Colonic mucosa (tissue), 4 donors: ENCODE results near the gene CFAP221. TPM values are rescaled to one million over a fixed set of nuclear protein-coding genes. Genes with fewer than 3 reads are reported as not detected.

Experiments used
- DNase-seq: peaks from one replicate; pipeline ENCODE4 v3.0.0-alpha.2; 2020
- H3K27ac ChIP-seq: fragments of 200-600 bp; one replicate; pipeline ENCODE4 v1.8.0; 2021
- H3K27me3 ChIP-seq: fragments of 200-600 bp; one replicate; pipeline ENCODE4 v1.8.0; 2021
- H3K36me3 ChIP-seq: fragments of 200-600 bp; one replicate; pipeline ENCODE4 v1.8.0; 2021
- H3K4me1 ChIP-seq: fragments of 200-600 bp; one replicate; pipeline ENCODE4 v1.8.0; 2021; ENCODE audit warnings: mild to moderate bottlenecking
- H3K4me3 ChIP-seq: fragments of 200-600 bp; one replicate; pipeline ENCODE4 v1.8.0; 2021
- H3K9ac ChIP-seq, 2 donors: one replicate each; pipeline ENCODE4 v1.7.0; 2013; ENCODE audit warnings: control low read depth in 2 of 2, low read depth in 2 of 2, low read length in 2 of 2
- H3K9me3 ChIP-seq: fragments of 200-600 bp; one replicate; pipeline ENCODE4 v1.8.0; 2021
- intact Hi-C: fragments of 100-400 bp; cut with DNase I; formaldehyde crosslinking; loops from one replicate; pipeline ENCODE4 v1.14.1; 2022
- total RNA-seq, 2 donors: library from RNA; stranded (reverse); fragmentation: NEBNext Ultra II Directional in 1 of 2; extraction: Animal tissue kit (Norgen Biotek cat#: 25700) in 1 of 2; gene quantifications; one replicate each; pipeline ENCODE4 v1.2.1, GENCODE V29; 2021
- TF ChIP-seq, protein P1 (sequence below): fragments of 200-600 bp; IDR thresholded peaks from one replicate; pipeline ENCODE4 v1.8.0; 2022; ENCODE audit warnings: antibody characterized with exemption, mild to moderate bottlenecking
- donor health status: healthy.
- donor health status: DM: no; HTN: no; CAD: no.
- donor health status: DM: no; HTN: no; CAD: no.

CFAP221 gene
- total RNA-seq, 2 donors from 2014 or later, result not detected

DNA sequence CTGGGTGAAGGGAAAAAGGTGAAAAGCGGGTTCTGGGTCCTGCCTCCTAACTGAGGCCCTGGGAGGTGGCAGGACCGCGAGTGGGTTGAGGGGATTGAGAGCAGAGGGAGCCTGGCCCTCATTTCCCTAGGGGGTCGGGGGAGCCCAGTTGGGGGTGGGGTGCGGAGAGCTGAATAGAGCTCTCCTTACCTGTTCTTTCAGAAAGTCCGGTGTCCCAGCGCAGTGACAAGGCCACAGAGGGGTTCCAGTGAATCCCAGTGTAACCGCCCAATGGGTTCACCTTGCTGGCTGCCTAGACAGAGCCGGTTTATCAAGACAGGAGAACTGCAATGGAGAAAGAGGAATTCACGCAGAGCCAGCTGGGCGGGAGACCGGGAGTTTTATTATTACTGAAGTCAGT lies 157.1 kb downstream of the CFAP221 start:
- Histone ChIP-seq H3K27me3 (no peaks in the 10 kb centered on the region), H3K9ac (no peak overlapping the region), H3K36me3 (no peaks in the 10 kb centered on the region), H3K4me3 (no peak overlapping the region), H3K9me3 (no peaks in the 10 kb centered on the region), H3K4me1 (no peaks in the 10 kb centered on the region), H3K27ac (no peak overlapping the region)
- no peak for DNase-seq
- TF ChIP-seq, protein P1, sequence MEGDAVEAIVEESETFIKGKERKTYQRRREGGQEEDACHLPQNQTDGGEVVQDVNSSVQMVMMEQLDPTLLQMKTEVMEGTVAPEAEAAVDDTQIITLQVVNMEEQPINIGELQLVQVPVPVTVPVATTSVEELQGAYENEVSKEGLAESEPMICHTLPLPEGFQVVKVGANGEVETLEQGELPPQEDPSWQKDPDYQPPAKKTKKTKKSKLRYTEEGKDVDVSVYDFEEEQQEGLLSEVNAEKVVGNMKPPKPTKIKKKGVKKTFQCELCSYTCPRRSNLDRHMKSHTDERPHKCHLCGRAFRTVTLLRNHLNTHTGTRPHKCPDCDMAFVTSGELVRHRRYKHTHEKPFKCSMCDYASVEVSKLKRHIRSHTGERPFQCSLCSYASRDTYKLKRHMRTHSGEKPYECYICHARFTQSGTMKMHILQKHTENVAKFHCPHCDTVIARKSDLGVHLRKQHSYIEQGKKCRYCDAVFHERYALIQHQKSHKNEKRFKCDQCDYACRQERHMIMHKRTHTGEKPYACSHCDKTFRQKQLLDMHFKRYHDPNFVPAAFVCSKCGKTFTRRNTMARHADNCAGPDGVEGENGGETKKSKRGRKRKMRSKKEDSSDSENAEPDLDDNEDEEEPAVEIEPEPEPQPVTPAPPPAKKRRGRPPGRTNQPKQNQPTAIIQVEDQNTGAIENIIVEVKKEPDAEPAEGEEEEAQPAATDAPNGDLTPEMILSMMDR, result no peak
- intact Hi-C loops, result loop anchor here (2.0 to 5.0 kb wide), 2 partner anchors 126 to 473 kb away; no protein-coding TSS in a partner anchor

DNA sequence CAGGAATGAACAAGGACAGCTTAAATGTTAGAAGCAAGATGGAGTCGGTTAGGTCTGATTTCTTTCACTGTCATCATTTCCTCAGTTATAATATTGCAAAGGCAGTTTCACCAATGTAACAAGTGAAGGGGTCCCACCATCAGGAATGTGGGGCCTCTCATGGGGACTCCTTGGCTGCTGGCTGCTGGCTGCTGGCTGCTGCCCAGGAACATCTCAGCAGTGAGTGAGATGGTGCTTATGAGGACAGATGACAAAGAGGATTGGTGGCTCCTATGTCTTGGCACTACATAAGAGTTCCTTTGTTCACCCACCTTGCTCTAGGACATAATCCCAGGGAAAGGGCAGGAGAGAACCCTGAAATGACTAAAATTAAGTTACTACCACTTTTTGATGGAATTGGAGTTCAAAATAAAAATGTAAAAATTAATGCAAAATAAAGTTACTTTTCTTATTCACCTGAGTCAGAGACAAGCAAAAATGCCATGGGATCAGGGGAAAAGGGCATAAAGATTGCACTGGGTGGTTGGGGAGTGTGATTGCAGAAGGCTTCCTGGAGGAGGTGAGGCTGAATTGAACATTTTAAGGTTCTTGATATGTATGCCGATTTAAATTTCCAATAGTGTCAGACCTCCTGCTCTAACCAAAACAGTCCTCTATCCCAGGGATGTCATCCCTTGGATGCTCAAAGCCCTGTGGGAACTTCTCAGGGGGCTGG lies 158.1 kb downstream of the CFAP221 start:
- TF ChIP-seq, protein P1, result no peak
- H3K4me1 ChIP-seq, result no peaks in the 10 kb centered on the region
- H3K27ac ChIP-seq, result no peak overlapping the region
- no peaks in the 10 kb centered on the region for H3K9me3 ChIP-seq
- no peak overlapping the region for H3K4me3 ChIP-seq
- intact Hi-C loops, result loop anchor here (5.0 kb wide), 1 partner anchor 125 kb away; no protein-coding TSS in a partner anchor
- H3K27me3 ChIP-seq, result no peaks in the 10 kb centered on the region
- no peak for DNase-seq
- no peak overlapping the region for H3K9ac ChIP-seq
- no peaks in the 10 kb centered on the region for H3K36me3 ChIP-seq

DNA sequence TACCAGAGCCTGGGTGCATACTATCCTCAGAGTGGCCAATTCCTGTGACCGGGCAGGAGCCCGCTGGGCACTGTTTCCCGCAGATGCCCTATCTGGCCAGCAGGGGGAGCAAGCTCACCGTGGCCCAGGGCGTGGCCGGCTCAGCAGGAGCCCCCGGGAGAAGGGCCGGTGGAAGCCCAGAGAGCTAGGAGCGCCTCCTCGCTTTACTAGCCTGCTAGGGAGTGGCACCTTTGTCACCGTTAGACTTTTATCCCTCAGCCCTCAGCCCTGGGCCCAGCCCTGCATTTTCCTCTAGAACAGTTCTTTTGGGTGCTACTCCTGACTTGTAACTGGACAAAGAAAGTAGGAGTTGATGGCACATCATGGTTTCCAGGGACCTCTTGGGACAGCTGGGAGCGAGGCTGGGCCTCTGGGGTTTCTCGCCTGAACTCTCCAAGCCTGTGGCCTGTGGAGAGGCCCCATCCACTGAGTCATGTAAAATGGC lies 158.7 kb downstream of the CFAP221 start:
- TF ChIP-seq, protein P1, result peak; percentile 95
- H3K27ac ChIP-seq, result no peak overlapping the region
- no peaks in the 10 kb centered on the region for H3K36me3 ChIP-seq
- H3K9ac ChIP-seq, result no peak overlapping the region
- peak; percentile 62 for DNase-seq
- no peaks in the 10 kb centered on the region for H3K4me1 ChIP-seq
- no peak overlapping the region for H3K4me3 ChIP-seq
- no peaks in the 10 kb centered on the region for H3K27me3 ChIP-seq
- intact Hi-C loops, result loop anchor here (5.0 kb wide), 1 partner anchor 124 kb away; no protein-coding TSS in a partner anchor
- H3K9me3 ChIP-seq, result no peaks in the 10 kb centered on the region

DNA sequence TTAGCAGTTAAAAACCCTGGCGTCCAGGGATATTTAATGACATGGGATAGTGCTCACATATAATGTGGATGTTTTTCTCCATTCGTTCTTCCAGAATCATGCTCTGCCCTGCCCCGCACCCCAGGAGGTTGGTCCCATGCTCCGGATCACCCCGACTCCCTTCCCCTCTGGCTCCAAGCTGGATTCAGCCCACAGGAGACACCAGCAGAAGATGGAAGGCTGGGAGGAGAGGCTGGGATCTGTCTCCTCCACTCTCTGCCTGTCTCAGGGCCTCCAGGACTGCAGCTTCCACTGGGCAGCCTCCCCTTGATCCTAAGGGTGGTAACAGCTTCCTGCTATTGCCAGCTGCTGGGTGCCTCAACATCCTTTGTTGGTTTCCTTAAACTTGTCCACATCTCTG lies 159.3 kb downstream of the CFAP221 start:
- H3K4me3 ChIP-seq, result no peak overlapping the region
- H3K4me1 ChIP-seq, result no peaks in the 10 kb centered on the region
- no peak overlapping the region for H3K9ac ChIP-seq
- H3K27me3 ChIP-seq, result no peaks in the 10 kb centered on the region
- H3K27ac ChIP-seq, result no peak overlapping the region
- TF ChIP-seq, protein P1, result no peak
- DNase-seq, result no peak
- intact Hi-C loops, result loop anchor here (5.0 kb wide), 1 partner anchor 124 kb away; no protein-coding TSS in a partner anchor
- no peaks in the 10 kb centered on the region for H3K36me3 ChIP-seq
- H3K9me3 ChIP-seq, result no peaks in the 10 kb centered on the region

DNA sequence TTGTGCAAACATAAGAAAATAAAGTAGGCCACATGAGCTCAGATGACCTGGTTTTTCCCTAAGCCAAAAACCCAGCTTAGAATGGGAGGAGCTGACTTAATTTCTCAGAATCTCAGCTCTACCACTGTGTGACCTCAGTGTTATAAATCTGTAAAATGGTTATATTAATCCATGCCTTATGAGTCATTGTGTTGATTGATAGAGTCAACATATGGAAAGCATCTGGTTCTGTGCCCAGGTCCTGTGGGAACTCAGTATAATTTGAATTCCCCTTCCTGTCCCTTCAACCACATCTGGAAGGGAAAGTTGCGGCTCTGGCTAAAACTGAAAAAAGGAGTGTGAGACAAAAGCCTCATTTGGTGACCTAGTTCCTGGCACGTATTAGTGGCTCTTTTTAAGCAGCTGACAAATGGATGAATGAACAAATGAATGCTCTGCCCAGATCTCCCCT lies 160.4 kb downstream of the CFAP221 start:
- no peak for DNase-seq
- H3K27me3 ChIP-seq, result no peaks in the 10 kb centered on the region
- H3K36me3 ChIP-seq, result no peaks in the 10 kb centered on the region
- H3K27ac ChIP-seq, result no peak overlapping the region
- H3K9me3 ChIP-seq, result no peaks in the 10 kb centered on the region
- H3K4me3 ChIP-seq, result no peak overlapping the region
- no peaks in the 10 kb centered on the region for H3K4me1 ChIP-seq
- intact Hi-C loops, result loop anchor here (5.0 kb wide), 1 partner anchor 123 kb away; no protein-coding TSS in a partner anchor
- no peak overlapping the region for H3K9ac ChIP-seq
- TF ChIP-seq, protein P1, result no peak
